AG20443 (cell line): ENCODE data around the gene SLC22A4.

Experiments
- DNase-seq: peaks from one replicate; pipeline ENCODE4 v3.0.0; 2012; ENCODE audit warnings: low spot score, mixed read lengths

SLC22A4 gene

DNA sequence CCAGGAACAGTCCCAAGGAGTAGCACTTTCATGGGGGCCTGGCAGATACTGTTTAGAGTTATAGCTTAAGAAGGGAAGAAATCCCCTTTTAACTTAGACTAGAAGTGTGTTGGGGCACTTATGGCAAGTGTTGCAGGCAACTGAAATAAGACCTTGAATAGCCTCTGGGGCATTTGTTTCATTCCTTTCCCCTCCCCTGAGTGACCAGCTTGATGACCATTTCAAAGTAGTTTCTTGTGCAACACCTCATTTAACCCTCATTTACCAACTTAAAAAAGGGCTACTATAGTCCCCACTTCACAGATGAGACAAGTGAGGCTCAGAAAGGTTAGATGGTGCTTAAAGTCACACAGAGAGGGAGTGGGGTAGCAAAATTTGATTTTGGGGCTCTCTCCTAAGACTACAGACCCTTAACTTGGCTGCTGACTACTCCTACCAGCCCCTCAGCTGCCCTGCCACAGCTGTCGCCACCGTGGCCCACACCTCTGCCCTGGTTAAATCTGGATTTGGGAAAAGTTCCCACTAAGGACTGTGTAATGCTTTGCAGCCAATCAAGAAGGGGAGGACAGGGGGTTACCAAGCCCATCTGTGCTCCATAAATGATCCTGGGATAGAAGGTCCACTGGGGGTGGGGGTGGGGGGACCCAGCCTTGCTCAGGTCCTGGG is 31.2 kb upstream of the SLC22A4 start:
- DNase-seq: no peak

DNA sequence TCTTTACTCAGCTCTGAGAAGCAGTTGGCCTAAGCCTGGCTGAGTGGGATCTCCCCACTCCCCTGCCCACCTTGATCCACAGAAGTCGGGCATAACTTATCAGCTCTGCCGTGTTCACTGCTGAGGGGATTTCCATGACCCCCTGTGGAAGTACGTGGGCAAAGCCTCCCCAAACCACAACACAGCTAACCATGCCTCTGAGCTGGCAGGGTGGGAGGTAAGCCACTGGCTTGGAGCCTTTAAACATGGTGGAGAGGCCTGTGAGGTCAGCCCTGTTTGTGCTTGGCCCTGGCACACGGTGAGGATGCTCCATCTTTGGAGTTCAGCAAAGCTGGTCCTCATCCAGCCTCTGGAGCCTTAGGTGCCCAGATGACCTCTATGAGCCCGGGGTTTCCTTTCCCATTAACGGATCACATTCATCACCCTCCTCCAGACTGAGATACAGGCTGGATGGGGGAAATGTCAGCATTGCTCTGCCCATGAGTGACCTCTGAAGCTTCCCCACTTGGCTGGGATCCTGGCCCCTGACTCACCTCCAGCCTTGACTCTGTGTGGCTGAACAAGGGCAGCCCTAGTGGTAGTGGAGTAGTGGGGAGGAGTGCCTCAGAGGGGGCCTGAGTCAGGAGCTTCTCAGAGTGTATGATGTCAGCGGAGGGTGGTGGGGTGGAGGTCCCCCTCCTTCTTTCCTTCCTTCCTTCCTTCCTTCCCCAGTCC is 30.5 kb upstream of the SLC22A4 start:
- DNase-seq: peak; percentile 89

GRCh38 chr5:132264546-132265335 is 29.5 kb upstream of the SLC22A4 start:
- no peak for DNase-seq

DNA sequence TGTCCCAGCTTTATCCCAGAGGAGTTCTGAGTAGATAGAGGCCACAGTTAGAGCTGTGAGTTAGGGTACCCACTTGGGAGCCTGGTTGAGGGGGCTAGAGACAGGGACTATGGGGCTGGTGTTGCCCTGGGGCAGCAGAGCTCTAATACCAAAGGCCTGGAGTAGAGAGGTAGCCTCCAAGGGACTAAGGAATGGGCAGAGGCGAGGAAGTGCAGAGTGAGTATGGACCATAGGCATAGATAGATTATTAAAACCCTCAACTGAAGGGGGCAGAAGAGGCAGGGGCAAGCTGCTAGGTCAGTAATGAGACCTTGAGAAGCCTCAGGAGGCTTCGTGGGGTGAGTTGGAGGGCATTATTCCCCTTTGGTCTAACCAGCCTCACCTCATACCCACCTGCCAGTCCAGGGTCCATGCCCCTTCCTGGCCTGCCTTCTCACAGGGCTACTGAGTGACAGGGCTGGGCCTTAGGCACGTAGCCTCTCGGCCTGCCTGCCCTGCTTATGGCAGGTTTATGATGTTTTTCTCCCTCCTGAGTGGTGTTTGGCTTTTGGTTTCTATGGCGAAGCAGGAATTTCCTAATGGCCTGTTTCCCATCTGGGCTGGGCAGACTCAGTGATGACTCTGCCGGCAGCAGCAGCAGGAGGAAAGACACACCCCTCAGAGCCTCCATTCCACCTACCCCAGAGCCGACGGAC is 28.7 kb upstream of the SLC22A4 start:
- DNase-seq: peak; percentile 96

DNA sequence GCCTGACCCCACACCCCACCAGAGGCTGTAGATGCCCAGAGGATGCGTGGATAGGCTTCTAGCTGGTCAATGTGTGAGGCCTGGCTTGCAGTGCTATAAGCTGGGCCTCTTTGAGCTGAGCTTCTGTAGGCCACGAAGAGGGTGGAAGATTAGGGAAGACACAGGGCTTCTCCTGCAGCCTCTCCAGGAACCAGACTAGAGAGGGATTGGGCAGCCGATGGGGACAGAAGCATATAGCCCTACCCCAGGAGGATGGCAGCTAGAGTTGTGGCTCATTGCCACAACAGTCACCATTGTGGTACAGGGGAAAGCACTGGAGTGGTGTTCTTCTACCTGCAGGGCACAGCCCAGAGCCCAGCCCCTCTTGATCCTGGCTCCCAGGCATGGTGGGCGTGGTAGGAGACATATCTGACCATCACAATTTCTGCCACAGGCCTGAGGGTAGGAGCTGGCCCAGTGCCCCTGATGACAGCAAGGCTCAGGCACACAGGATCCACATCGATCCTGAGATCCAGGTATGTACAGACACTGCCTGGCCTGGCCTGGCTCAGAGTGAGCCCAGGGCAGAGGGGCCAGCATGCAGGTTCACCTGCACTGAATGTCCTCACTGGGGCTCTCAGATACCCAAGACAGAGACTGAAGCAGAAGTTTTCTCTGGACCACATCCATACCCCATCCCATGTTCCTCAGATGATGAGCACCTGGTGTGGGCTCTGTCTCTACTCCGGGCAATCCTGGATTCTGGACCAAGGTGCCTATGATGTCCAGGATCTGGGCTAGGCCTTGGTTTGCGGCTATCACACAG is 28.0 kb upstream of the SLC22A4 start:
- no peak for DNase-seq

DNA sequence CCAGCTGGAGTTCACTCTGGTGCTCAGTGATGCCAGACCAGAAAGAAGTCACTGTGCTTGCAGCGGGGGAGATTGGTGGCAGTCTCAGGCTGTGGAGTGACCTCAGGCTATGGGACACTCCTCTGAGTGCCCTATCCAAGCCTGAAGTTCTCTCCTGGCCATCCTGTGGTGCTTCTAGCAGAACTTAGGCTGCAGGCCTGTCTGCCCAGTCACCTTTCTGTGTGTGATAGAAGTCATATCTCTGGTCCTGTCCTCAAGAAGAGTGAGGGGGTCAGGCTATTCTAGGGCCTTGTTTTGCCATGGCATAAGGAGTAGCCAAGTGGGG is 27.4 kb upstream of the SLC22A4 start:
- no peak for DNase-seq

DNA sequence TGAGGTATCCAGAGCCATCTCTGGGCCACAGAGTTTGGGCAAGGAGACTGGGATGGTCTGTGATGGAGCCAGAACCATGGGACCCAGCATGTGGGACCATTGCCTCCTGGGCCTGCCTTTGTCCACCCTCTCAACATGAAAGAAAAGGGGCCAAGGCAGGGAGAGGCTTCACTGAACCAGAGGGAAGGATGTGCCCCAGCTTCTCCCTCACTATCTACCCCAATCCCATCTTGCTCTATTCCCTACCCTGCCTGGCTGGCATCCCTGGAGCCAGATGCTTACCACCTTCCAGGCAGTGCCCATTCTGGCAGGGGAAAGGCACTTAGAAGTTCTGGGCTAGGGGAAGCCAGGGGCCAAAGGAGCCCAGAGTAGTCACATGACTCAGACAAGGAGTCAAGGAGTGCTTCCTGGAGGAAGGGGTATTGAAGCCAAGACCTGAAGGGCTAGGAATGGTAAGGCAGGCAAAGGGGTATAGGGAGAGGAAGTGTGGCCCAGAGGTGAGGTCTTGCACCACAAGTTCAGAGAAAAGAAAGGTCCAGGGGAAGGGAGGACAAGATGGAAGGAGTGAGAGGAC is 26.9 kb upstream of the SLC22A4 start:
- no peak for DNase-seq

DNA sequence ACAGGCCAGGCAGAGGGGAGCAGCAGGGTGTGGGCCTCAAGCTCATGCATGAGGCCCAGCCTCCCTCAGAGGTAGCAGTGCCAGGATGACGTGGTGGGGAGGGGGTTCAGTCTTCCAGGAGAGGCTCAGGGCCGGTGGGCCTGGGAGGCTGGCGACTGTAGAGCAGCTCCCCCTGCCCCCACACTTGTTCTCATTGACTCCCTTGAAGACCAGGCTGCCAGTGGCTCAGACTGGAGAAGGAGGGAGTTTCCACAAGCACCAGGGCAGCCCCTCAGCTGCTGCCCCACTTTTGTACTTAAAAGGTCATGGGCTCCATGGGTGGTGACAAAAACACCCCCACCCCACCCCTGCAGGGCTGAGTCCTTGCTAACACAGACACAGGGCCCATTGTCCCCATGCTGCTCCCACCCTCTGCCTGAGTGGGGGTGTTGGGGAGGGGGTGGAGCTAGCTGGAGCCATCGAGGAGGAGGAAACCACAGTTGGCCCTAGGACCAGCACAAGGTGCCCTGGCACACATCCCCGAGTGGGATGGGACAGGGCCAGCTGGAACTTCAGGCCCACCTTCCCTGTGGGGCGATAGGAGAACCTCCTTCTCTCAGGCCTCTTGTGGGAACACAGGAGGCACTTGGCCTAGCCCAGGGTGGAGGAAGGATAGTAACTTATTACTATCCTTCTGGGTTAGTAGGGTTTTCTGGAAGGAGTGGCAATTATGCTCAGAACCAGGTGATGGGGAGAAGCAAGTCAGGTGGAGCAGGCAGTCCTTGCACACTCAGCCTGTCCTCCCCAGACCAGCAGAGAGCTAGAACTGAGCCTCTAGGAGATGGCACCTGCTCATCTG is 26.0 kb upstream of the SLC22A4 start:
- no peak for DNase-seq

DNA sequence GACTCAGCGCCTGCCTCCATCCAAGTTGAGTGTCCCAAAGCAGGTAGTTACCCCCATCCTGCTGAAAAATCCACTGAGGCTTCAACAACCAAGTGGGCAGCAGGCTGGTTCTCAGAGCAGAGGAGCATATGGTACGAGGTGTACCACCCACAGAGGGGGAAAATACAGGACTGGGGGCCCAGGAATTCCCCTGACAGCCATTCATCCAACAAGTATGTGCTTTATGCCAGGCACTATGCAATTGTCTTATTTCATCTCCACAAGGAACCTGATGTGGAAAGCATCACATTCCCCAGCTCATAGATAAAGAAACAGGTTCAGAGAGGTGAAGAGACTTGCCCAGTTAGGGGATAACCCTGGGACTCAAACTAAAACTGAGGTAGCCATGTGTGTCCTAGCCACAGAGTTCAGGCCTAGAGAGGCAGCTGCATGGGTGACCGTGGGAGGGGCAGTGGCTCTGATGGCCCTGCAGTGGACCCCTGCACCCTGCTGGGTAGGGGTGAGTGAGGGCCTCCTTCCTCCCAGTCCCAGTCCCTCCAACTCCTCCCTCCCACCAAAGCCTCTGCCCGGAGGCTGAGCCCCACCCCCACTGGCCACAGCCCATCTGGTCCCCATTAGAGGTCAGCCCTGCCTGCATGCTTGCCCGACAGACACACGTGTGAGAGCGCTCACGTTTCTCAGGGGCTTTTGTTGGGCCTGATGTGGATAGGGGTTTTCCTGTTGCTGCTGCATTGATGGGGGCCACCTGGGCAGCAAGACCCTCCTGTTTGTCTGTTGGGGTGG is 25.2 kb upstream of the SLC22A4 start:
- peak; percentile 86 for DNase-seq

- DNase-seq: no peak
Observed at GRCh38 chr5:132269635-132270334, 24.4 kb upstream of the SLC22A4 start.

DNA sequence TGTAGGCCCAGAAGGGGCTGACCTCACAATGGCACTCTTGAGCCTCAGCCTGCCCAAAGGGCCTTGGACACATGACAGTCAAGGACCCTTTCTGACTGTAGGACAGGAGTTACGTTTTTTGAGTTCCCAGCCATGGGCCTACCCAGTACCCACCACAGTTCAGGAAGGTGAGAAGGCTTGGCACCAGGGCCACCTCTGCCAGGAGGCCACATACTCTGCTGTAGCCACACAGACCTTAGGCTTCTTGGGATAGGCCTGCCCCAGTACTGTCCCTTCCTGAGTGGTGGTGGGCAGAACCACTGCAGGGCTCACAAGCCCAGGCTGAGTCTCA is 23.9 kb upstream of the SLC22A4 start:
- no peak for DNase-seq

GRCh38 chr5:132270706-132271105 is 23.5 kb upstream of the SLC22A4 start:
- DNase-seq: no peak

- no peak for DNase-seq
Observed at GRCh38 chr5:132271251-132272246, 22.6 kb upstream of the SLC22A4 start.

DNA sequence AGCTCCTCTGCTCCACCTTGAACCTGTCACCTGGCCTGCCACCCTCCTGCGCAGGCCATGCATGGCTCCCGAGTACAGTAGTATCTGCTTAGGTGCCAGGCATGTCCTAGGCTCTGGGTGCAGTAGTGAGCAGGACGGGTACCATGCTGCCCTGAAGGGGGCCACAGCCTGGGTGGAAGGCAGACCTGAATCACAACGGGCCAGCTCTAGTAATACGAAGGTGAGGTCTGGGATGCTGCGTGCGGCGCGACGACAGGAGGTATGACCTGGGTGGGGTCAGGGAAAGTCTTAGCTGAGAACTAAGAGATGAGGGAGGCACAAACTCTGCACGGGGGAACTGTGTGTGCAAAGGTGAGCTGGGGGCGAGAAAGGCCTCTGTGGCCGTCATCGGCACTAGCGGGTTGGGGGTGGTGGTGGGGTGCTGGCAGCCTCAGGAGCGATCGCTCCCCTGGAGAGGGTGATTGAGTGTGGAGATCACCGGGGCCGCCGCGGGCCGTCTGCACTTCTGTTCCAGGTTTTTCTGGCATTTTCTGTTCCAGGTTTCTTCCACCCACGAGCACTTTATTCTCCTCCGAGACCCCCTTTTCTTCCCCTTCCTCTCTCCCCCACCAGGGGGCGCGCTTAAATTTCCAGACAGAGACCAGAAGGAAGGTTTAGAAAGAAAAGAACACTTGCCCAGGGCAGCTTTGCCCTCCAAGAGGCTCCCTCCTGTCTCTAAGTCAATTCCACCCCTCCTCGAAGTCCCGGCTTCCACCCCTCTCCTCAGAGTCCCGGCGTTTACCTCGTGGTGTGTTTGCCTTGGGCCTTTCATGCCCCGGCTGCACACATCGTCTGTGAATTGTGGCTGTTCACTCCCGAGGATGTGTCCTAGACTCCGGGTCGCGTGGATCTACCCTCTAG is 21.6 kb upstream of the SLC22A4 start:
- peak; percentile 63 for DNase-seq

DNA sequence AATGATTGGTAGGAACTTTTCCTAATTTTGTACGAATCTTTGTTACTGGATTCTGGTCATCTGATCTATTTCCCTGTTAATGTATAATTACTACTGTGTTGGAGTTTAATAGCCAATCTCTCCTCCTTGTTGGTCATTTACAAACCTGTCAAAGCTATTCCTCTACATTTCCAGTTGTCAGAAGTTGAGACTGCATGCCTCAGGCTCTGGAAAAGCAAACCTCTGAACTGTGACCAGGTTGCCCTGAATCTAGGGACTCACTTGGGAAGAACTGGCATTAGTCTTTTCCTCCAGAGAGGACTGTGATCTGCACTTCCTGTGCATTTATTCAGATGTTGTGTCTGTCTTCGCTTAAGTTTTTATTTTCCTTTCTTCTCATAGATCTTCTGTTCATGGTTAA is 20.6 kb upstream of the SLC22A4 start:
- DNase-seq: no peak

DNA sequence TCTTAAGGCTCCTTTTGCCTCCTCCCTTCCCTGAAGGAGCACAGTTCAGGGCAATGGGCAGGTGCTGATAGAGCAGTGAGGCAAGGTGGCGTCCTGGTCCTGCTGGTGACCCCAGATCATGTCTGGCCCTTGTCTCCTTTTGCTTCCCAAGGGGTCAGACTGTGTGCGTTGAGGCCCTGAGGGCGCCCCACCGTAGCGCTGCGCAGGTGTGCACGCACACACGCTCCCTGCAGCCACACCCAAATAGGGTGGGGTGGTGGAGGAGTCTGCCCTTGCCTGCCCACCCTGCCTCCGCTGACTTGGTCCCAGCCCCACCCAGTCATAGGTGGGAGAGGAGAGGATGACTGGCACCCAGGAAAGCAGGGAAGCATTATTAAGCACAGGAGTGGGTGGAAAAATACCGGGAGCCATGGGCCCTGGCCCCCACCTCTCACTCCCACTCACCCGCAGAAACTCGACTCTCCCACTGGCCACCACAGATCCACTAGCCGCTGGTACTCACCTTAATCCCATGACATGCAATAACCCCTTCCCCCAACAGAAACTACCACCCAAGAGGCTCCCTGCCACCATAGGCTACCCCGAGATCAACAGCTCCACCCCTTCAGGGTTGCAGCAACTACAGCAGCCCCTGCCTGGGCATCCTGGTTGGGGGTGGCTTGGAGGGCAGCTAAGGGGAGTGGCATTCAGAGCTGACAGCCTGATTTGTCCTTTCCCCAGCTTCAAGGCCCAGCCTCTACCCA is 20.0 kb upstream of the SLC22A4 start:
- no peak for DNase-seq
